ENCODE data around the gene VAV3. TPM values are rescaled to one million over a fixed set of nuclear protein-coding genes. Genes with fewer than 3 reads are reported as not detected.

Gene VAV3
- total RNA-seq, 5 donors from 2014 or later (not counting 1 experiment from before 2014, with no cell fraction given) = 3.7 to 13.4 (median 4.6) TPM

DNA sequence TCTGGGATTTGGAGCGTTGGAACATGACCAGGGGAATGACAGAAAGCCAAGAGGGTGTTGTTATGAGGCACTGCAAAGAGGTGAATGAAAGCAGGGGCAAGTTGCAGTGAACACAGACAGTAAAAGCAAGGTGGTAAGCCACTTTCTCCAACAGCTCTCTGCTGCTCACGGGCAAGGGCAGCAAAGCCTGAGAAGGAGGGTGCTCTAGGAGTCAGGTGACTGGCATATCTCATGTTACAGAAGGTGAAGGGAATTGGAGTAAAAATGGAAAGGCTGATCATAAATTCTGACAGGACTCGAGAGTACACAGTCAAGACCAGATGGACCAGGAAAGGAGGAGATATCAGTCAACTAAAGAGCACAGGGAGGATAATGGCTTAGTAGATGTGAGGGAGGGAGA lies 14.5 kb downstream of the VAV3 start:
- no peaks in the 10 kb centered on the region for H3K9me3 ChIP-seq
- H3K4me3 ChIP-seq (ENCODE audit: control insufficient read depth in 1 of 2, extremely low read depth in 1 of 2, low read length in 1 of 2) = no peak overlapping the region
- Mint-ChIP-seq H3K9me3 (no peaks in the 10 kb centered on the region), H3K4me3 (no peak overlapping the region), H3K27ac (peak overlapping the region in 1 of 2 donors; percentile 0), H3K4me1 (peaks cover 28 to 52% (median 39%) of the 10 kb centered on the region in 3 donors), H3K36me3 (no peaks in the 10 kb centered on the region), H3K27me3 (no peaks in the 10 kb centered on the region)
- H3K27me3 ChIP-seq (replicated peaks in 1 of 2; ENCODE audit: control insufficient read depth in 2 of 2, extremely low read depth in 1 of 2, insufficient read depth in 2 of 2, low read length in 1 of 2) = no peaks in the 10 kb centered on the region
- ATAC-seq (replicated peaks in 1 of 4) (peak in 1 of 4 experiments; percentile 29), DNase-seq (no peak)
- POLR2A ChIA-PET = interaction anchor here in 1 of 2 donors (0.6 kb wide), 1 partner anchor 42 kb away, joined by 6 read pairs; no protein-coding TSS in a partner anchor
- CTCF ChIA-PET = interaction anchor here (0.6 to 1.5 kb wide), 3 partner anchors 21 to 1429 kb away, joined by 4 to 5 read pairs (median 5); no protein-coding TSS in a partner anchor
- no peak overlapping the region for H3K27ac ChIP-seq (ENCODE audit: low read length)
- WGBS (ENCODE audit: insufficient coverage) = 75% methylated on average over 3 of the region's 3 CpGs
- no peaks in the 10 kb centered on the region for H3K36me3 ChIP-seq (ENCODE audit: control insufficient read depth in 2 of 2, extremely low read depth in 1 of 2, insufficient read depth in 1 of 2, low read length in 1 of 2)
- H3K4me1 ChIP-seq (ENCODE audit: control insufficient read depth in 1 of 2, extremely low read depth in 1 of 2, insufficient read depth in 2 of 2, low read length in 2 of 2) = peaks cover 15 to 27% of the 10 kb centered on the region in 2 experiments

DNA sequence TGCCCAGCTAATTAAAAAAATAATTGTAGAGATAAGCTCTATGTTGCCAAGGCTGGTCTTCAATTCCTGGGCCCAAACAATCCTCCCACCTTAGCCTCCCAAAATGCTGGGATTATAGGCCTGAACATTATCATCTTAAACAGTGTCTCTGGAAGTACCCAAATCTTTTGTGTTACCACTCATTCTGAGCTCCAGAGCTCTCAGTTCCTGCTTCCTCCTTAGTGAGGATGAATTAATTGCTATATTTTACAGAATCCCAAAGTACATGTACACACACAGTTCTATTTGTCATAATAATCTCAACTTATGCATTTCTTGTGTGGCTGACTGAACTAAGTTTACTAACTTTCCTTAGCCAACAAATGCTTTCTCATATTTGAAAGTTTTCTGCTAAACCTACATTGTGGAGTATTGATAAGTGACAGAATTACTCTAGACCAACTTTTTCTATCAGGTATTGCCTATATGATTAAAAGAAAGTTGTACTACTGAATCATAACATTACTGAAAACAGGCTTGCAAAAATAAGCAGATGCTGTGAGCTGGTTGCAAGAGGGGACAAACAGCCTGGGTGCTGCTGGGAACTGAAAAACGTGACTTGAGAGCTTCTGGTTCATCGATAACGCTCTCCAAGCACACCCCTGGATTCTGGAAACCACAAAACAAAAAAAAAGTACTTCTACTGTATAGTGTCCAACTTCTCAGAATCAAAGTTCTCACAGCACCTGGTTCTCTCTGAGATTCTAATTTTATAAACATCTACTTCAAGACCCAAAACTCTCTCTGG lies 15.3 kb downstream of the VAV3 start:
- no peak for ATAC-seq (replicated peaks in 1 of 4)
- H3K27ac Mint-ChIP-seq = peak overlapping the region in 1 of 2 donors; percentile 0

DNA sequence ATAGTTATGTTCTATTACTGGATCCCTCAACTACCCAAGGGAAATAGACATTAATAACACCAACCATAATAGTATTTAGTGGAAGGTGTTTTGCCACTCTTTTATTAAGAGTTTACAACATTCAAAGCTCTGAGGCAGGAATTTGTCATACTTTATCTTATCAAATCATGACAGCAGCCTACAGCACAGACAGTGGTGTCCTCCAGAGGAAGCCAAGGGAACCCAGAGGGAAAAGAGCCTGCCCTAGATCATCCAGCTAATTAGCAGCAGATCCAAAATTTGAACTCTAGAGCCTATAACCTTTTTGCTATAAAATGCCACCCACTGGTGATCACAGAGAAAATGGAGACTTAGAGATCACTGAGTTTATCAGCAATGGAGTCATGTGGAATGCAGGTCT lies 18.2 kb downstream of the VAV3 start:
- Mint-ChIP-seq H3K4me1 (peaks cover 36 to 48% (median 37%) of the 10 kb centered on the region in 3 donors), H3K27me3 (no peaks in the 10 kb centered on the region), H3K4me3 (no peak overlapping the region), H3K27ac (no peak overlapping the region), H3K36me3 (no peaks in the 10 kb centered on the region), H3K9me3 (no peaks in the 10 kb centered on the region)
- ChIA-PET CTCF (no interaction called here), POLR2A (no interaction called here)
- DNase-seq = no peak
- Histone ChIP-seq H3K36me3 (ENCODE audit: control insufficient read depth in 2 of 2, extremely low read depth in 1 of 2, insufficient read depth in 1 of 2, low read length in 1 of 2) (no peaks in the 10 kb centered on the region), H3K27ac (ENCODE audit: low read length) (no peak overlapping the region), H3K9me3 (no peaks in the 10 kb centered on the region), H3K27me3 (replicated peaks in 1 of 2; ENCODE audit: control insufficient read depth in 2 of 2, extremely low read depth in 1 of 2, insufficient read depth in 2 of 2, low read length in 1 of 2) (no peaks in the 10 kb centered on the region), H3K4me1 (ENCODE audit: control insufficient read depth in 1 of 2, extremely low read depth in 1 of 2, insufficient read depth in 2 of 2, low read length in 2 of 2) (peaks cover 18 to 21% of the 10 kb centered on the region in 2 experiments), H3K4me3 (ENCODE audit: control insufficient read depth in 1 of 2, extremely low read depth in 1 of 2, low read length in 1 of 2) (no peak overlapping the region)
- no peak for ATAC-seq (replicated peaks in 1 of 4)

More for the DNA sequence above, 15.3 kb downstream of the VAV3 start:
- no peaks in the 10 kb centered on the region for H3K36me3 ChIP-seq (ENCODE audit: control insufficient read depth in 2 of 2, extremely low read depth in 1 of 2, insufficient read depth in 1 of 2, low read length in 1 of 2)
- no peak overlapping the region for H3K27ac ChIP-seq (ENCODE audit: low read length)
- H3K4me3 ChIP-seq (ENCODE audit: control insufficient read depth in 1 of 2, extremely low read depth in 1 of 2, low read length in 1 of 2) = no peak overlapping the region
- H3K27me3 Mint-ChIP-seq = no peaks in the 10 kb centered on the region
- H3K4me1 ChIP-seq (ENCODE audit: control insufficient read depth in 1 of 2, extremely low read depth in 1 of 2, insufficient read depth in 2 of 2, low read length in 2 of 2) = peaks cover 15 to 25% of the 10 kb centered on the region in 2 experiments
- DNase-seq = no peak
- no peaks in the 10 kb centered on the region for H3K9me3 Mint-ChIP-seq
- POLR2A ChIA-PET = interaction anchor here (0.5 to 1.6 kb wide), 3 partner anchors 14 to 177 kb away, joined by 3 to 6 read pairs (median 4); no protein-coding TSS in a partner anchor
- peaks cover 28 to 52% (median 39%) of the 10 kb centered on the region in 3 donors for H3K4me1 Mint-ChIP-seq
- no peak overlapping the region for H3K4me3 Mint-ChIP-seq
- CTCF ChIA-PET = interaction anchor here (0.6 to 1.5 kb wide), 4 partner anchors 20 to 1430 kb away, joined by 3 to 5 read pairs (median 4); no protein-coding TSS in a partner anchor
- H3K27me3 ChIP-seq (replicated peaks in 1 of 2; ENCODE audit: control insufficient read depth in 2 of 2, extremely low read depth in 1 of 2, insufficient read depth in 2 of 2, low read length in 1 of 2) = no peaks in the 10 kb centered on the region
- no peaks in the 10 kb centered on the region for H3K9me3 ChIP-seq
- no CpG with 5 or more reads among the region's 3 CpGs for WGBS (ENCODE audit: insufficient coverage)
- no peaks in the 10 kb centered on the region for H3K36me3 Mint-ChIP-seq

DNA sequence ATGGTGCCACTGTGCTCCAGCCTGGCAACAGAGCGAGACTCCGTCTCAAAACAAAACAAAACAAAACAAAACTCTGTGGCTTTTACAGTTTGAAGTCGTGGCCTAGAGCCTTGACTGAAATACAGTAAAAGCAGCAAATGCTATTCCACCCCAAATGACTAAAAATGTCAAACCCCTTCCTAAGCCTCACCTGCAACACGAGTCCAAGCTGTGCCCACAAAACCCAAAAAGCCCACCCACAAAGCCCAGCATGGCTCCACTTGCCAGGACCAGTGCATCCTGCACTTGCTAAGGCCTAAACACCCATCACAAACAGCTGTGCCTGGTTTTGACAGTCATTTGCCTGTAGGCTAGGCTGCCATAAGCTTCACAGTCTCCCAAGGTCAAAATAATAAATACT lies 21.3 kb downstream of the VAV3 start:
- POLR2A ChIA-PET = no interaction called here
- Histone ChIP-seq H3K36me3 (ENCODE audit: control insufficient read depth in 2 of 2, extremely low read depth in 1 of 2, insufficient read depth in 1 of 2, low read length in 1 of 2) (no peaks in the 10 kb centered on the region), H3K4me3 (ENCODE audit: control insufficient read depth in 1 of 2, extremely low read depth in 1 of 2, low read length in 1 of 2) (no peak overlapping the region), H3K4me1 (ENCODE audit: control insufficient read depth in 1 of 2, extremely low read depth in 1 of 2, insufficient read depth in 2 of 2, low read length in 2 of 2) (peaks cover 7 to 11% of the 10 kb centered on the region in 2 experiments), H3K27ac (ENCODE audit: low read length) (peak overlapping the region; percentile 25), H3K27me3 (replicated peaks in 1 of 2; ENCODE audit: control insufficient read depth in 2 of 2, extremely low read depth in 1 of 2, insufficient read depth in 2 of 2, low read length in 1 of 2) (no peaks in the 10 kb centered on the region), H3K9me3 (no peaks in the 10 kb centered on the region)
- no peaks in the 10 kb centered on the region for H3K9me3 Mint-ChIP-seq
- ATAC-seq (replicated peaks in 1 of 4) (peak in 1 of 4 experiments; percentile 28), DNase-seq (peak in 2 of 35 experiments; percentile 4 to 18)
- H3K27ac Mint-ChIP-seq = peak overlapping the region; percentile 50 to 54
- H3K27me3 Mint-ChIP-seq = no peaks in the 10 kb centered on the region
- H3K4me1 Mint-ChIP-seq = peaks cover 26 to 46% (median 32%) of the 10 kb centered on the region in 3 donors
- CTCF ChIA-PET = interaction anchor here in 1 of 2 donors (0.8 kb wide), 1 partner anchor 161 kb away, joined by 4 read pairs; no protein-coding TSS in a partner anchor
- 10% methylated on average over 1 of the region's 4 CpGs for WGBS (ENCODE audit: insufficient coverage)
- H3K36me3 Mint-ChIP-seq = no peaks in the 10 kb centered on the region
- no peak overlapping the region for H3K4me3 Mint-ChIP-seq

DNA sequence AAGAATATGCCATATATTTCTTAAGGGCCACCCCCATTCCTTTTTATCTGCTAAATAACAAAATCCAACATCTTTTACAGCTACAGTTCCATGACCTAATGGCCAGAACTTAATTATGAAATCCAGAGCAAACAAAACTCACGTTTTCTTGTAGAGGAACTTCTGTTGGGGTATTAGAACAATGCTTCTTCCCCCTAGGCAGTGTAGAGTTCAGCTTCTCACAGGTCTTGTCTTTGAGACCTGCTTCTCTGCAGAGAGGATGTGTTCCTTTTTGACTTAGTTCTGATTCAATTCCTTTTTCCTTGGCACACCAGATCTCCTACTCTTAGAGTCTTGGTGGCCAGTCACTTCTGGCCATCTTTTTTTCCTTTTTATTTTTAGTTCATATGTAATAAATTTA lies 22.2 kb downstream of the VAV3 start:
- CTCF ChIA-PET = no interaction called here
- POLR2A ChIA-PET = no interaction called here
- no peaks in the 10 kb centered on the region for H3K36me3 ChIP-seq (ENCODE audit: control insufficient read depth in 2 of 2, extremely low read depth in 1 of 2, insufficient read depth in 1 of 2, low read length in 1 of 2)
- peak overlapping the region; percentile 49 to 71 for H3K27ac Mint-ChIP-seq
- peak overlapping the region; percentile 46 for H3K27ac ChIP-seq (ENCODE audit: low read length)
- WGBS (ENCODE audit: insufficient coverage) = no CpG with 5 or more reads among the region's 1 CpG
- DNase-seq = no peak
- H3K9me3 ChIP-seq = no peaks in the 10 kb centered on the region
- no peaks in the 10 kb centered on the region for H3K27me3 Mint-ChIP-seq
- H3K4me3 ChIP-seq (ENCODE audit: control insufficient read depth in 1 of 2, extremely low read depth in 1 of 2, low read length in 1 of 2) = no peak overlapping the region
- no peaks in the 10 kb centered on the region for H3K36me3 Mint-ChIP-seq
- H3K4me1 ChIP-seq (ENCODE audit: control insufficient read depth in 1 of 2, extremely low read depth in 1 of 2, insufficient read depth in 2 of 2, low read length in 2 of 2) = peaks cover 7 to 11% of the 10 kb centered on the region in 2 experiments
- no peaks in the 10 kb centered on the region for H3K9me3 Mint-ChIP-seq
- H3K27me3 ChIP-seq (replicated peaks in 1 of 2; ENCODE audit: control insufficient read depth in 2 of 2, extremely low read depth in 1 of 2, insufficient read depth in 2 of 2, low read length in 1 of 2) = no peaks in the 10 kb centered on the region
- ATAC-seq (replicated peaks in 1 of 4) = no peak
- H3K4me1 Mint-ChIP-seq = peaks cover 26 to 47% (median 26%) of the 10 kb centered on the region in 3 donors
- H3K4me3 Mint-ChIP-seq = no peak overlapping the region

DNA sequence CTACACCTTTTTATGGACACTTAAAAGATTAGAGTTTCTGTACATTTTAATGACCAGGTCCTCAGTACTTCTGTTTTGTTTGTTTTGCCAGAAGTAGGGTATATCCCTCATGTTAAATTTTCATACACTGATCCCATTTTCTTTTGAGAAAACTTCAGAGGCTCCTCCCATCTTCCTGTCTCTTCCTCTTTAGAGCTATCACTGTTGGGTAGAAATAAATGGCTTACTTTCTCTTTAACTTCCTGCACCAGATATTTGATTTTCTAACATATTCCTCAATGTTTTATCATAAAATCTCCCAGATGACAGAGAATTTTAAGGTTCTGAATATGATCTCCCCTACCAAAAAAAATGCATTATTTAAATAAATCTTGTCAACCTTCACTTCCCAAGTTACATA lies 23.4 kb downstream of the VAV3 start:
- DNase-seq (no peak), ATAC-seq (replicated peaks in 1 of 4) (no peak)
- H3K4me1 Mint-ChIP-seq = peaks cover 35 to 52% (median 36%) of the 10 kb centered on the region in 3 donors
- Histone ChIP-seq H3K4me1 (ENCODE audit: control insufficient read depth in 1 of 2, extremely low read depth in 1 of 2, insufficient read depth in 2 of 2, low read length in 2 of 2) (peaks cover 7 to 16% of the 10 kb centered on the region in 2 experiments), H3K27ac (ENCODE audit: low read length) (no peak overlapping the region), H3K36me3 (ENCODE audit: control insufficient read depth in 2 of 2, extremely low read depth in 1 of 2, insufficient read depth in 1 of 2, low read length in 1 of 2) (no peaks in the 10 kb centered on the region), H3K9me3 (no peaks in the 10 kb centered on the region), H3K27me3 (replicated peaks in 1 of 2; ENCODE audit: control insufficient read depth in 2 of 2, extremely low read depth in 1 of 2, insufficient read depth in 2 of 2, low read length in 1 of 2) (no peaks in the 10 kb centered on the region), H3K4me3 (ENCODE audit: control insufficient read depth in 1 of 2, extremely low read depth in 1 of 2, low read length in 1 of 2) (no peak overlapping the region)
- ChIA-PET CTCF (no interaction called here), POLR2A (no interaction called here)
- H3K36me3 Mint-ChIP-seq = no peaks in the 10 kb centered on the region
- no peaks in the 10 kb centered on the region for H3K9me3 Mint-ChIP-seq
- peak overlapping the region in 1 of 3 donors; percentile 3 for H3K4me3 Mint-ChIP-seq
- no peaks in the 10 kb centered on the region for H3K27me3 Mint-ChIP-seq
- H3K27ac Mint-ChIP-seq = peak overlapping the region; percentile 0 to 30

All from T-cell (primary cell).